GM19438 (cell line): ENCODE results near the gene KIF21B.
"Not testable (repeated sequence)": the region's sequence is repeated elsewhere in the genome, so short reads cannot be mapped to it uniquely, and the experiment has no call there.

Experiments
- ATAC-seq: cut with Tn5 transposase; IDR thresholded peaks from one replicate; pipeline ENCODE4 v1.9.1; 2021; ENCODE audit warnings: low read depth; ENCODE audit not compliant: unreplicated experiment

The KIF21B gene

GRCh38 chr1:200975458-200975857 lies 48.1 kb downstream of the KIF21B start:
- ATAC-seq: no peak

DNA sequence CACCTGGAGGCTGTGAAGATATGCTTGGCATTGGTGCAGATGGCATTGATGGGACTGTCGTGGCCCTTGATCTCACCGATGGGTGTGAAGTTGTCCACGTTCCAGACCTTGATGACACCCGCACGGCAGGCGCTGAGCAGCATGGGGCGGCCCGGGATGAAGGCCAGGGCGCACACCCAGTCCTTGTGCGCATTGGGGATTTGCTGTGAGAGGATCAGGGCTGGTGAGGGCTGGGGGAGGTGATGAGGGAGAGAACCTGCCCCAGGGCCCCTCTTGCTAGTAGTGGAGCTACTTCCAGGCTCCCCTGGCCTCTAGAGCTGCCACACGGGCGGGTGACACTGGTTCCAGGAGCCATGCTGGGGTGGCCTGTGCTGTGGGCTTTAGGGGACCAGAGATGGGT lies 48.8 kb downstream of the KIF21B start:
- ATAC-seq: no peak

- no peak for ATAC-seq
These were observed 49.4 kb downstream of the KIF21B start for GRCh38 chr1:200973937-200974657.

DNA sequence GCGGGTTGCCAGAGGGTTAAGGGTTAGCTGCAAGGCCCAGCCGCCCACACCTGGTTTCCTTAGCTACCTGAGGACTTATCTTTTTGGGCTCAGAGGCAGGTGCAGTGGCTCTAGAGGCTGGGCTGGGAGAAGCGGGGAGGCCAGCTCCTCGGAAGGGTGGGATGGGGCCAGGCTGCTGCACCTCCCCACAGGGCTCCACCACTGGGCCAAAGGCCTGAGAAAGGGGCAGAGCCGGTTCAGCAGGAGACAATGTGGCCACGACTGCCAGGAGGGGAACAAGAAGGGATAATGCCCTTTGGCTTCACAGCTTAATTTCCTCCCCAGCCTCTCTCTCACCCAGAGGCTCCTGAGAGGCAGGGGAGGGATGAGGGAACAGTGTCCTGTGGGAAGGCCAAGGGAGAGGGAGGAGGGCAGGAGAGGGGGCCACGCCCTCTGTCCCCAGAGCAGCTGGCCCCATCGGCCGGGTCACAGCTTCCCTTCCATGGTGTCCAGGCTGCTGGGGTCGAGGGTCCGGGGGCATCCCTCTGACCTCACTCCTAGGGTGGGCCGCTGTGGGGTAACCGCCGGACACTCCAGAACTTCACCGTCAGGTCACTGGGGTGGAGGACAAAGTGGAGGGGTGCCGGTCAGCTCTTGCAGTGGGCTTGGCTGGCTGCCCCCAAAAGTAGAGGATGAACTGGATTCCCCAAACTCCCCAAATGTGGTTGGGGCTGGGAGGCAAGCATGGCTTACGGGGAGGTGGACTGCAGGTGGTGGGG lies 50.4 kb downstream of the KIF21B start:
- ATAC-seq: no peak

GRCh38 chr1:200971955-200972711 lies 51.4 kb downstream of the KIF21B start:
- no peak for ATAC-seq

DNA sequence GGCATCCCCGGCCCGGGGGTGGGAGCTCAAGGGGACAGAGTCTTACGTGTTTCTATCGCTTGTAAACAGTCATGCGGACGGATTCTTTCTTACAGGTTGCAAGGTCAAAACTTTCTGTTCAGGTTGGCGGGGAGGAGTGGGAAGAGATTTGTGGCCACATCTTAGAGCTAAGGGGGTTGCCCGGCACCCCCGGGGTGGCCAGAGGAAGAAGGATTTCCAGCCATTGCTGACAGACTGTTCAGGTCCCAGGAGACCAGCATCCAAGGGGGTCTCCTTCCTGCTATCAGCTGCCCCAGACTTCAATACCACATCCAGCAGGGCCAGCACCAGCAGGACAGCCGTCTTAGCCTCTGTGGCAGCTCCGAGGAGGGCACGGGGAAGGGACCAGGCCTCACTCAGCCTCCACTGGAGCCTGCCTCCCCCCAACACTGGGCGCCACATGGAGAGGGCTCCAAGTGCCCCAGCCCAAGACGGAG lies 52.0 kb downstream of the KIF21B start:
- no peak for ATAC-seq

DNA sequence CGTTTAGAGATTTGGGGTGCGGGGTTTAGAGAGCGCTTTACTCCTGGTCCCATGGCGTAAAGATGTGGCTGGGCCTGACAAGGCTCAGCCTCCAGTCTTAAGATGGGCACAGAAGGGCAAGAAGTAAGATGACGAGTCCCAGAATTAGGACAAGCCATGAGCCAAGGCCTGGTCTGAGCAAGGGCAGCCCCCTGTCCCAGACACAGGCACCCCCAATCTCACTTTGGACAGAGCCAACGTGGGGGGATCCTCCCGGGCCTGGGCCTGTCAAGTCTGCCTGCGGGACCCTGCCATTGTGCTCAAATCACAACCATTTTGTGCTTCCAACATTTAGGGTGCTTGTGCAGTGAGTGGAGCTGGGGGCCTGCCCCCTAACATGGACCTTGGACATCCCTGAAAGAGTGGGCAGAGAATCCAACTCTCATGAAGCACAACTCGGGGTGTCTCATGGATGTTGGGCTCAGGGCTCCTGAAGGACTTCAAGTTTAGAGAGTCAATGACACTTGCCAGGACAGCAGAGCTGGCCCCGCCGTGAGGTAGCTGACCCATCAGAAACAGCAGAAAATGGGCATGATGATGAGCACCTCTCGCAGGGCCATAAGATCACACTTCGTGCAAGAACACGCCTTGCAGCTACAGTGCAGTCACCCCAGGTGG lies 52.6 kb downstream of the KIF21B start:
- ATAC-seq: no peak

DNA sequence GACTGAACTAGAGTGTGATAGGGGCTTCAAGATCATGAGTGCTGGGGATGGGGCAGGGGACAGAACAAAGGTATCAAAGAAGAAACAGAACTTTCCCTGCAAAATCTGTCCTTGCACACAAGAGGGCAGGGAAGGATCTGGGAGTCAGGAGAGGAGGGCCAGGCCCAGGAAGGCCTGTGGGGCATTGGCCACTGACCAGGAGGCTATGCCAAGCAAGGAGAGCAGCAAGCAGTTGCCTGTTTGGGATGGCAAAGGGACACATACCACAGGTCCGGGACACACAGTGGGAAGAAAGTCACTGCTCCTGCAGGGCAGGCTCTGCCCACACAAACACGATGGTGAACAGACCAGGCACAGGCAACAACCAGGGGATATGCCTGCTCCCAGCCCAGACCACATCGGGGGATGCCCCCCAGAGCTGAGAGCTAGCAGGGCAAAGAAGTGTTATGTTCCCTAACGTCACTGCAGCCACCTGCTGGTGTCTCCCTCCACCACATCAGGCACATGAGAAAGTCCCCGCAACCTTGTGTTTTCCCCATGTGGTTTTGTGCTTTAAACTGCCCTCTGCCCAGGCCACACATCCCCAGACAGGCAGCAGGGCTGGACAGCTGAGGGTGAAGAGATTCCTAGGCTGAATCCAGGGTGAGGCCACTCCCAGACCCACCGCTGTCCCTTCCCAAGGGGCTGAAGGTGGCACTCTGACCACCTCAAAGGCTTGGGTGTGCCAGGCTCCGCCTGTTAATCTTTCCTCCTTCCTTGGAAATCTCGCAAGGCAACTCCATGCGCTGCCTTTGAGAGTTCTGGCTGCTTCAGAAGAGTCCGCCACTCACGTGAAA lies 53.6 kb downstream of the KIF21B start:
- peak; percentile 90 for ATAC-seq

GRCh38 chr1:200968469-200969410 lies 54.8 kb downstream of the KIF21B start:
- no peak for ATAC-seq

GRCh38 chr1:200967693-200968468 lies 55.6 kb downstream of the KIF21B start:
- no peak for ATAC-seq

GRCh38 chr1:200966934-200967333 lies 56.6 kb downstream of the KIF21B start:
- ATAC-seq: no peak

DNA sequence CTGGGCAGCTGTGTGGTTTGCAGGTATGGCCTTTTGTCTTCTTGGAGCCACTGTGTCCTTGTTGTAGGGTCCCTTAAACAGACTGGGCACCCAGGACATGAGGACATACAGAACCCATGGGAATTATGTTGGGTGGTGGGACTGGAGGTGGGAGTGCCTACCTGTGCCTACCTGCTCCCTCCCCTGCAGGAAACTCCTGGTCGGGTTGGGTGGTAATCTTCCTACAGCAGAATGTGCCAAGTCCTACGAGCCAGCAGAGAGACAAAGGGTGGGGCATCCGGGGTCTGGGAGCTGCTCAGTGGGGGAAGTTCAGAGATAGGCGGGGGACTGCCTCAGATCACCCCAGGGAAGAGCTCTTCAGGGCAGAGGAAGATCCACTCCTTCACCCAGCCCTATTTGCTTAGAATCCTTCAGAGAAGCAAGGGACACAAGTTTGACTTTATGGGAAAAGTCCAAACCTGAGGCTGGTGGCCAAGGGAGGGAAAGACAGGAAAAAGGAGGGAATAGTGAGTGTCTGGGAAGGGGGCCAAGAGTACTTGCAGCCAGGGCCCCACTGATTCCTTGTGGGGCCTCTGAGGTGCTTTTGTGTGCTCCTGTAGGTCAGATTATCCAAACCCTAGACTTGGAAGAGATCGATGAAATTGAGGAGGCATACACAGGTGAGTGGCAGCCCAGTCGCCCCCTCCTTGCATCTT lies 58.3 kb downstream of the KIF21B start:
- ATAC-seq: no peak

- ATAC-seq: not testable (repeated sequence)
These were observed 59.6 kb downstream of the KIF21B start for GRCh38 chr1:200963888-200964287.

- no peak for ATAC-seq
These were observed 60.4 kb downstream of the KIF21B start for GRCh38 chr1:200963076-200963475.

GRCh38 chr1:200962631-200963030 lies 60.9 kb downstream of the KIF21B start:
- ATAC-seq: no peak

DNA sequence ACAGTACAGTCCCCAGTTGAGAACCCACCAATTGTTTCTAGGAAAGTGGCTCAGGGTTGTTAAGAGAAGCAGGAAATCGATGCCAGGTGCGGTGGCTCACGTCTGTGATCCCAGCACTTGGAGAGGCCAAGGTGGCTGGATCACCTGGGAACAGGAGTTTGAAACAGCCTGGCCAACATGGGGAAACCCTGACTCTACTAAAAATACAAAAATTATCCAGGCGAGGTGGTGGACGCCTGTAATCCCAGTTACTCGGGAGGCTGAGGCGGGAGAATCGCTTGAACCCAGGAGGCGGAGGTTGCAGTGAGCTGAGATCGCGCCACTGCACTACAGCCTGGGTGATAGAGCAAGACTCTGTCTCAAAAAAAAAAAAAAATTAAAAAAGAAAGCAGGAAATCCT lies 61.4 kb downstream of the KIF21B start:
- ATAC-seq: not testable (repeated sequence)

- no peak for ATAC-seq
These were observed 62.6 kb downstream of the KIF21B start for GRCh38 chr1:200960948-200961340.
